ENCODE measurements around the gene ZNF629. TPM values are rescaled to one million over a fixed set of nuclear protein-coding genes. Genes with fewer than 3 reads are reported as not detected.

Gene ZNF629
- total RNA-seq, 1 donor from 2014 or later = 29.7 TPM

DNA sequence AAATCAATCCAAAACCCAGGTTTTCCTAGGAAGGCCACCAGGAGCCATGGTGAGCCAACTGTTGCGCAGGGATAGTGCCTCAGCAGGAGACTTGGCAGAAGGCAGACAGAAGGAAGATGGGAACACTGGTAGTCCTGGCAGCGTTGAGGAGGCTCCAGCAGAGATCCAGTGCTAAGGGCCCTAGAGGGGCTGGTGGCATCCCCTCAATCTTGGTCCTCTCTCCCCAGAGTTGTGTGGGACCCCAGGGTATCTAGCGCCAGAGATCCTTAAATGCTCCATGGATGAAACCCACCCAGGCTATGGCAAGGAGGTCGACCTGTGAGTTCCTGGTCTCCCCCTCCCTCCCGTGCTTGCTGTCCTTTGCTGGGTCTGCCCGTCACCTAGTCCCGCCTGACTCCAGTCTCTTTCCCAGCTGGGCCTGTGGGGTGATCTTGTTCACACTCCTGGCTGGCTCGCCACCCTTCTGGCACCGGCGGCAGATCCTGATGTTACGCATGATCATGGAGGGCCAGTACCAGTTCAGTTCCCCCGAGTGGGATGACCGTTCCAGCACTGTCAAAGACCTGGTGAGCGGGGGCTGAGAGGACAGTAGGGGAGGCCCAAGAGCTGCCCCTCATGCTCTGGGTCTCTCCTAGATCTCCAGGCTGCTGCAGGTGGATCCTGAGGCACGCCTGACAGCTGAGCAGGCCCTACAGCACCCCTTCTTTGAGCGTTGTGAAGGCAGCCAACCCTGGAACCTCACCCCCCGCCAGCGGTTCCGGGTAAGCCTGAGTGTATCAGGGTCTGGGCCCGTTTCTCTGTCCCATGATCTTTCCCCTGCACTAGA lies 30.8 kb downstream of the ZNF629 start:
- Mint-ChIP-seq H3K27me3 (ENCODE audit: unreplicated experiment) (peaks cover 10% of the 10 kb centered on the region), H3K4me3 (ENCODE audit: unreplicated experiment) (peak overlapping the region; percentile 51), H3K36me3 (ENCODE audit: low read depth, unreplicated experiment) (peaks cover 27% of the 10 kb centered on the region), H3K4me1 (ENCODE audit: unreplicated experiment) (peaks cover 8% of the 10 kb centered on the region), H3K27ac (ENCODE audit: unreplicated experiment) (no peak overlapping the region), H3K9me3 (ENCODE audit: unreplicated experiment) (no peaks in the 10 kb centered on the region)
- DNase-seq (ENCODE audit: low spot score) = no peak
- TF ChIP-seq, protein P1, sequence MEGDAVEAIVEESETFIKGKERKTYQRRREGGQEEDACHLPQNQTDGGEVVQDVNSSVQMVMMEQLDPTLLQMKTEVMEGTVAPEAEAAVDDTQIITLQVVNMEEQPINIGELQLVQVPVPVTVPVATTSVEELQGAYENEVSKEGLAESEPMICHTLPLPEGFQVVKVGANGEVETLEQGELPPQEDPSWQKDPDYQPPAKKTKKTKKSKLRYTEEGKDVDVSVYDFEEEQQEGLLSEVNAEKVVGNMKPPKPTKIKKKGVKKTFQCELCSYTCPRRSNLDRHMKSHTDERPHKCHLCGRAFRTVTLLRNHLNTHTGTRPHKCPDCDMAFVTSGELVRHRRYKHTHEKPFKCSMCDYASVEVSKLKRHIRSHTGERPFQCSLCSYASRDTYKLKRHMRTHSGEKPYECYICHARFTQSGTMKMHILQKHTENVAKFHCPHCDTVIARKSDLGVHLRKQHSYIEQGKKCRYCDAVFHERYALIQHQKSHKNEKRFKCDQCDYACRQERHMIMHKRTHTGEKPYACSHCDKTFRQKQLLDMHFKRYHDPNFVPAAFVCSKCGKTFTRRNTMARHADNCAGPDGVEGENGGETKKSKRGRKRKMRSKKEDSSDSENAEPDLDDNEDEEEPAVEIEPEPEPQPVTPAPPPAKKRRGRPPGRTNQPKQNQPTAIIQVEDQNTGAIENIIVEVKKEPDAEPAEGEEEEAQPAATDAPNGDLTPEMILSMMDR (IDR thresholded peaks at IDR 0.05; ENCODE audit: unreplicated experiment) = no peak

DNA sequence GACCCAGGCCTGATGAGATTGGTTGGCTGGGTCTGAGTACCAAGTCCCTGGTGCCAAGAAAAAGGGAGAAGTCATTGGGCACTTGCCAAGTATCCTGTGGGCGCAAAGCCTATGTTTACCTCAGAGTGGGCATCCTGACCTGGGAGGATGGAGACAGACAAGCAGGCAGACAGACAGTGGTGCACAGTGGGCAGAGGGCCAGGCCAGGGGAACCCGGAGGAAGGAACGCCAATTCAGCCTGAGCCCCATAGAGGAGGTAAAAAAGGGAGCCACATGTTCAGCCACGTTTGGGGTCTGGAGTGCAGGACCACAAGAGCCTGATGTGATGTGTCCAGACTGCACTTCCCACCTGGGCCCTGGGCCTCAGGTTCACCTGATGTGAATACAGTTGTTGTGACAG lies 33.4 kb downstream of the ZNF629 start:
- no peak for DNase-seq (ENCODE audit: low spot score)
- H3K27me3 Mint-ChIP-seq (ENCODE audit: unreplicated experiment) = peaks cover 4% of the 10 kb centered on the region
- no peak overlapping the region for H3K27ac Mint-ChIP-seq (ENCODE audit: unreplicated experiment)
- H3K4me1 Mint-ChIP-seq (ENCODE audit: unreplicated experiment) = peaks cover 9% of the 10 kb centered on the region
- TF ChIP-seq, protein P1 (IDR thresholded peaks at IDR 0.05; ENCODE audit: unreplicated experiment) = no peak
- H3K9me3 Mint-ChIP-seq (ENCODE audit: unreplicated experiment) = no peaks in the 10 kb centered on the region
- H3K36me3 Mint-ChIP-seq (ENCODE audit: low read depth, unreplicated experiment) = peaks cover 37% of the 10 kb centered on the region
- no peak overlapping the region for H3K4me3 Mint-ChIP-seq (ENCODE audit: unreplicated experiment)

DNA sequence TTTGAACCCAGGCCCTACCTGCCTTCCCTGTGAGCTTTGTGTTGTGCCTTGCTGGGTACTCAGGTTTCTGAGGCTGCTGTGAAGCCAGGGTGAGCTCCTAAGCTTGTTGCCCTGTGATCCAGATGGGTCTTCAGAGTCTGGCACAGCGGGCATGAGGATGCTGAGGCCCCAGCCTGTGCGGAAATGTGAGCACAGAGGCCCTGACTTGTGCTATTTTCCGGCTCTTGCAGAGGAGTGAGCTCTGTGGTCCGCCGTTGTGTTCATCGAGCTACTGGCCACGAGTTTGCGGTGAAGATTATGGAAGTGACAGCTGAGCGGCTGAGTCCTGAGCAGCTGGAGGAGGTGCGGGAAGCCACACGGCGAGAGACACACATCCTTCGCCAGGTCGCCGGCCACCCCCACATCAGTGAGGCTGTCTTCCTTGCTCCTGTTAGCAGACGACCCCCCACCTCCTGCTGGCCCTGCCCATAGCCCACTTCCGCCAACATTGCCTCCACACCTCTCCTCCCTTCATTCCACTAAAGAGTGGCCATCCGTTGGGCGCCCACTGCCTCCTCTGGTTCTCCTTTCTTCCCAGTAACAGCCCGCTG lies 36.0 kb downstream of the ZNF629 start:
- Mint-ChIP-seq H3K4me3 (ENCODE audit: unreplicated experiment) (peak overlapping the region; percentile 60), H3K4me1 (ENCODE audit: unreplicated experiment) (peaks cover 12% of the 10 kb centered on the region), H3K36me3 (ENCODE audit: low read depth, unreplicated experiment) (peaks cover 33% of the 10 kb centered on the region), H3K9me3 (ENCODE audit: unreplicated experiment) (no peaks in the 10 kb centered on the region), H3K27ac (ENCODE audit: unreplicated experiment) (no peak overlapping the region), H3K27me3 (ENCODE audit: unreplicated experiment) (peaks cover 5% of the 10 kb centered on the region)
- TF ChIP-seq, protein P1 (IDR thresholded peaks at IDR 0.05; ENCODE audit: unreplicated experiment) = no peak
- no peak for DNase-seq (ENCODE audit: low spot score)

DNA sequence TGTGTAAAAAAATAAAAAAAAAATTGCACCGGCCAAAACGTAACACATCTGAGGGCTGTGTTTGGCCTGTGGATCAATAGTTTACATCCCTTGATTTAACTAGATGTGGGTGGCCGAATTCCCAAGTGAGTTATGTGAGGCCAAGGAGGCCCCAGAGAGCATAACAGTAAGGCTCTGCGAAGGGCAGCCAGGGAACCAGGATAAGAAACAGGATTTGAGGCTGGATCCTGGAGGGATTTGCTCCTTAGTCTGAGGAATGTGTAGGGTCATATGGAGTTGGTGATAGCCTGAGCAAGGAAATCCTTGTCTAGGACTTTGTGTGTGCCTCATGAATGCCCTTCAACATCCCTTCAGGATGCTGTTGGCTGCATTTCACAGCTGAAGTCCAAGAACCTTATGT lies 36.8 kb downstream of the ZNF629 start:
- H3K27me3 Mint-ChIP-seq (ENCODE audit: unreplicated experiment) = peaks cover 5% of the 10 kb centered on the region
- TF ChIP-seq, protein P1 (IDR thresholded peaks at IDR 0.05; ENCODE audit: unreplicated experiment) = no peak
- H3K9me3 Mint-ChIP-seq (ENCODE audit: unreplicated experiment) = no peaks in the 10 kb centered on the region
- no peak overlapping the region for H3K27ac Mint-ChIP-seq (ENCODE audit: unreplicated experiment)
- peaks cover 12% of the 10 kb centered on the region for H3K4me1 Mint-ChIP-seq (ENCODE audit: unreplicated experiment)
- peaks cover 28% of the 10 kb centered on the region for H3K36me3 Mint-ChIP-seq (ENCODE audit: low read depth, unreplicated experiment)
- peak overlapping the region; percentile 98 for H3K4me3 Mint-ChIP-seq (ENCODE audit: unreplicated experiment)
- no peak for DNase-seq (ENCODE audit: low spot score)

Measured in endothelial cell (in vitro differentiated cells).